Stimulated activated memory B cell treated with anti-CD40 and anti-IgM and Interleukin-4, amounts not matched to agents 10 μg/mL and 1 μg/mL and 100 μg/mL, for 72 hours (primary cell): Measurements from ENCODE around the gene SLC22A4.
A peak's percentile ranks its signal among the peaks of the same experiment; 100 is the strongest.

Experiments used
- ATAC-seq: fragments of 150-1000 bp; cut with Tn5 transposase; 2 replicates; pipeline ENCODE4 v1.10.0; 2021
- H3K27ac Mint-ChIP-seq: one replicate; pipeline ENCODE4 v1.8.0; 2022; ENCODE audit warnings: mild to moderate bottlenecking, mixed read lengths
- H3K27me3 Mint-ChIP-seq: one replicate; pipeline ENCODE4 v1.8.0; 2022; ENCODE audit warnings: mixed read lengths
- H3K36me3 Mint-ChIP-seq: one replicate; pipeline ENCODE4 v1.8.0; 2022; ENCODE audit warnings: mixed read lengths
- H3K4me1 Mint-ChIP-seq: one replicate; pipeline ENCODE4 v1.8.0; 2022; ENCODE audit warnings: mixed read lengths
- H3K4me3 Mint-ChIP-seq: one replicate; pipeline ENCODE4 v1.8.0; 2022; ENCODE audit warnings: mild to moderate bottlenecking, moderate library complexity, mixed read lengths
- H3K9me3 Mint-ChIP-seq: one replicate; pipeline ENCODE4 v1.8.0; 2022; ENCODE audit warnings: mixed read lengths

The SLC22A4 gene

DNA sequence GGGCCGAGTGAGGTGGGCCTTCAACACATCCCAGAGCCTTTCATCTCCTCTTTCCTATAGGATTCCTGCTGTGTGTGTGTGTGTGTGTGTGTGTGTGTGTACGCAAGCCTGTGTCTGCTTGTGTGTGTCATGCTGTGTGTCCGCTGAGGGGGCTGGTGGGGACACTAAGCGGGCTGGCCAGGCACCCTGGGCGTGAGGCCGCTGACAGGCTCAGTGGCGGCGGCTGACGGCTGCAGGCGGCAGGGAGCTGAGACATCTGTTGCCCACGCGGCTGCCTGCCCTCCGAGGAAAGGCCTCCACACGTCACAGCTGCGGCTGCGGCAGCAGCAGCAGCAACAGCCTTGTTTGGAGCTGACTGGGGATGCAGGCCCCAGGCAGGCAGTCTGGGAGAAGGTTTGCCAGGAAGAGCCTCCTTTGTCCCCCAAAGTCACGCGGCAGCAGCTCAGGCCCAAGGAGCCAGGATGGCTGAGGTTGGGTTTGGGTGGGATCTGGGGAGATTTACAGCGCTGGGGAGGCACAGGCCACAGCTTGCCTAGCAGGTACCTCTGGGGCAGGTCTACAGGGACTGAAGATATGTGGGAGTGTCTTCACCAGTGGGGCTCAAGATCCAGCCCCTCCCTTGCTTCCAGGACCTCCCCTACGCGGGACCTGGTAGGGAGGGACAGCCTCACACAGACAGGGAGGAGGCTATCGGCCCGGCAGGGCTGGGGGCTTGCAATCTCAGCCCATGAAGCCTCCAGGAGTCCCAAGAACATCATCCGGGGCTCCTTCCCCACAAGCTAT is 34.9 kb upstream of the SLC22A4 start:
- Mint-ChIP-seq H3K36me3 (no peaks in the 10 kb centered on the region), H3K27ac (no peak overlapping the region)
- ATAC-seq: no peak

DNA sequence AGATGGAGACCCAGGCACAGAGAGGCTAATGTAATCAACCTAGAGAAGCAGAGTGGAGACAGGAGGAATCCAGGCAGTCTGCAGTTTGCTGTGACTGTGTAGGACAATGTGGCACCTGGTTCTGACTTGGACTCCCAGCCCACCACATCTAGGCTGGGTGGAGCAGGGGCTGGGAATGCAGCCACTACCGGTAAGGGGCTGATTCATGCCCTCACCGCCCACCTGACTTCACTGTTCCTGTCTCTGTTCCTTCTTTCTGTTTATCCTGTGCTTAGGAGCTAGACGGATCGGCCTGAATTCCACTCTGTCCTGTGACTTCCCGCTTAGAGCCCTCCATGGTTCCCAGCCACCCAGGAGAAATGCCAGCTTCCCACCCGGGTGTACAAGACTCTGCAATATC is 34.1 kb upstream of the SLC22A4 start:
- peaks cover 35% of the 10 kb centered on the region for H3K27me3 Mint-ChIP-seq
- H3K9me3 Mint-ChIP-seq: no peaks in the 10 kb centered on the region
- H3K36me3 Mint-ChIP-seq: no peaks in the 10 kb centered on the region
- no peak overlapping the region for H3K4me3 Mint-ChIP-seq
- H3K27ac Mint-ChIP-seq: no peak overlapping the region
- peaks cover 10% of the 10 kb centered on the region for H3K4me1 Mint-ChIP-seq
- ATAC-seq: no peak

More for the DNA sequence above, 34.9 kb upstream of the SLC22A4 start:
- Mint-ChIP-seq H3K27me3 (peaks cover 39% of the 10 kb centered on the region), H3K9me3 (no peaks in the 10 kb centered on the region), H3K4me3 (no peak overlapping the region), H3K4me1 (peaks cover 10% of the 10 kb centered on the region)

- H3K9me3 Mint-ChIP-seq: no peaks in the 10 kb centered on the region
- H3K27me3 Mint-ChIP-seq: peaks cover 27% of the 10 kb centered on the region
- peak; percentile 14 for ATAC-seq
- peaks cover 10% of the 10 kb centered on the region for H3K4me1 Mint-ChIP-seq
- H3K4me3 Mint-ChIP-seq: no peak overlapping the region
- H3K27ac Mint-ChIP-seq: no peak overlapping the region
- no peaks in the 10 kb centered on the region for H3K36me3 Mint-ChIP-seq
Measured at GRCh38 chr5:132260714-132261551, 33.3 kb upstream of the SLC22A4 start.

- no peak overlapping the region for H3K4me3 Mint-ChIP-seq
- H3K27me3 Mint-ChIP-seq: peaks cover 14% of the 10 kb centered on the region
- H3K9me3 Mint-ChIP-seq: no peaks in the 10 kb centered on the region
- no peaks in the 10 kb centered on the region for H3K36me3 Mint-ChIP-seq
- H3K27ac Mint-ChIP-seq: no peak overlapping the region
- no peak for ATAC-seq
- H3K4me1 Mint-ChIP-seq: peaks cover 10% of the 10 kb centered on the region
Measured at GRCh38 chr5:132261881-132262845, 32.0 kb upstream of the SLC22A4 start.

DNA sequence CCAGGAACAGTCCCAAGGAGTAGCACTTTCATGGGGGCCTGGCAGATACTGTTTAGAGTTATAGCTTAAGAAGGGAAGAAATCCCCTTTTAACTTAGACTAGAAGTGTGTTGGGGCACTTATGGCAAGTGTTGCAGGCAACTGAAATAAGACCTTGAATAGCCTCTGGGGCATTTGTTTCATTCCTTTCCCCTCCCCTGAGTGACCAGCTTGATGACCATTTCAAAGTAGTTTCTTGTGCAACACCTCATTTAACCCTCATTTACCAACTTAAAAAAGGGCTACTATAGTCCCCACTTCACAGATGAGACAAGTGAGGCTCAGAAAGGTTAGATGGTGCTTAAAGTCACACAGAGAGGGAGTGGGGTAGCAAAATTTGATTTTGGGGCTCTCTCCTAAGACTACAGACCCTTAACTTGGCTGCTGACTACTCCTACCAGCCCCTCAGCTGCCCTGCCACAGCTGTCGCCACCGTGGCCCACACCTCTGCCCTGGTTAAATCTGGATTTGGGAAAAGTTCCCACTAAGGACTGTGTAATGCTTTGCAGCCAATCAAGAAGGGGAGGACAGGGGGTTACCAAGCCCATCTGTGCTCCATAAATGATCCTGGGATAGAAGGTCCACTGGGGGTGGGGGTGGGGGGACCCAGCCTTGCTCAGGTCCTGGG is 31.2 kb upstream of the SLC22A4 start:
- Mint-ChIP-seq H3K4me3 (no peak overlapping the region), H3K36me3 (no peaks in the 10 kb centered on the region), H3K27ac (no peak overlapping the region), H3K9me3 (no peaks in the 10 kb centered on the region), H3K27me3 (peaks cover 6% of the 10 kb centered on the region), H3K4me1 (peaks cover 14% of the 10 kb centered on the region)
- ATAC-seq: no peak

DNA sequence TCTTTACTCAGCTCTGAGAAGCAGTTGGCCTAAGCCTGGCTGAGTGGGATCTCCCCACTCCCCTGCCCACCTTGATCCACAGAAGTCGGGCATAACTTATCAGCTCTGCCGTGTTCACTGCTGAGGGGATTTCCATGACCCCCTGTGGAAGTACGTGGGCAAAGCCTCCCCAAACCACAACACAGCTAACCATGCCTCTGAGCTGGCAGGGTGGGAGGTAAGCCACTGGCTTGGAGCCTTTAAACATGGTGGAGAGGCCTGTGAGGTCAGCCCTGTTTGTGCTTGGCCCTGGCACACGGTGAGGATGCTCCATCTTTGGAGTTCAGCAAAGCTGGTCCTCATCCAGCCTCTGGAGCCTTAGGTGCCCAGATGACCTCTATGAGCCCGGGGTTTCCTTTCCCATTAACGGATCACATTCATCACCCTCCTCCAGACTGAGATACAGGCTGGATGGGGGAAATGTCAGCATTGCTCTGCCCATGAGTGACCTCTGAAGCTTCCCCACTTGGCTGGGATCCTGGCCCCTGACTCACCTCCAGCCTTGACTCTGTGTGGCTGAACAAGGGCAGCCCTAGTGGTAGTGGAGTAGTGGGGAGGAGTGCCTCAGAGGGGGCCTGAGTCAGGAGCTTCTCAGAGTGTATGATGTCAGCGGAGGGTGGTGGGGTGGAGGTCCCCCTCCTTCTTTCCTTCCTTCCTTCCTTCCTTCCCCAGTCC is 30.5 kb upstream of the SLC22A4 start:
- H3K9me3 Mint-ChIP-seq: no peaks in the 10 kb centered on the region
- H3K36me3 Mint-ChIP-seq: no peaks in the 10 kb centered on the region
- H3K27ac Mint-ChIP-seq: no peak overlapping the region
- H3K4me3 Mint-ChIP-seq: no peak overlapping the region
- H3K4me1 Mint-ChIP-seq: peaks cover 19% of the 10 kb centered on the region
- no peaks in the 10 kb centered on the region for H3K27me3 Mint-ChIP-seq
- no peak for ATAC-seq

- no peaks in the 10 kb centered on the region for H3K27me3 Mint-ChIP-seq
- peaks cover 19% of the 10 kb centered on the region for H3K4me1 Mint-ChIP-seq
- H3K9me3 Mint-ChIP-seq: no peaks in the 10 kb centered on the region
- no peak overlapping the region for H3K27ac Mint-ChIP-seq
- H3K36me3 Mint-ChIP-seq: no peaks in the 10 kb centered on the region
- ATAC-seq: no peak
- no peak overlapping the region for H3K4me3 Mint-ChIP-seq
Measured at GRCh38 chr5:132264546-132265335, 29.5 kb upstream of the SLC22A4 start.

GRCh38 chr5:132265336-132266030 is 28.7 kb upstream of the SLC22A4 start:
- no peaks in the 10 kb centered on the region for H3K36me3 Mint-ChIP-seq

GRCh38 chr5:132266031-132266835 is 28.0 kb upstream of the SLC22A4 start:
- ATAC-seq: no peak
- no peak overlapping the region for H3K27ac Mint-ChIP-seq
- H3K9me3 Mint-ChIP-seq: no peaks in the 10 kb centered on the region
- H3K4me1 Mint-ChIP-seq: peaks cover 14% of the 10 kb centered on the region
- H3K36me3 Mint-ChIP-seq: no peaks in the 10 kb centered on the region
- no peak overlapping the region for H3K4me3 Mint-ChIP-seq
- no peaks in the 10 kb centered on the region for H3K27me3 Mint-ChIP-seq

More at GRCh38 chr5:132265336-132266030, 28.7 kb upstream of the SLC22A4 start:
- ATAC-seq: no peak
- Mint-ChIP-seq H3K9me3 (no peaks in the 10 kb centered on the region), H3K4me1 (peaks cover 13% of the 10 kb centered on the region), H3K27ac (no peak overlapping the region), H3K27me3 (no peaks in the 10 kb centered on the region), H3K4me3 (no peak overlapping the region)

- H3K27me3 Mint-ChIP-seq: no peaks in the 10 kb centered on the region
- H3K27ac Mint-ChIP-seq: no peak overlapping the region
- peaks cover 19% of the 10 kb centered on the region for H3K4me1 Mint-ChIP-seq
- no peak for ATAC-seq
- no peak overlapping the region for H3K4me3 Mint-ChIP-seq
- H3K36me3 Mint-ChIP-seq: no peaks in the 10 kb centered on the region
- no peaks in the 10 kb centered on the region for H3K9me3 Mint-ChIP-seq
Measured at GRCh38 chr5:132266836-132267160, 27.4 kb upstream of the SLC22A4 start.

DNA sequence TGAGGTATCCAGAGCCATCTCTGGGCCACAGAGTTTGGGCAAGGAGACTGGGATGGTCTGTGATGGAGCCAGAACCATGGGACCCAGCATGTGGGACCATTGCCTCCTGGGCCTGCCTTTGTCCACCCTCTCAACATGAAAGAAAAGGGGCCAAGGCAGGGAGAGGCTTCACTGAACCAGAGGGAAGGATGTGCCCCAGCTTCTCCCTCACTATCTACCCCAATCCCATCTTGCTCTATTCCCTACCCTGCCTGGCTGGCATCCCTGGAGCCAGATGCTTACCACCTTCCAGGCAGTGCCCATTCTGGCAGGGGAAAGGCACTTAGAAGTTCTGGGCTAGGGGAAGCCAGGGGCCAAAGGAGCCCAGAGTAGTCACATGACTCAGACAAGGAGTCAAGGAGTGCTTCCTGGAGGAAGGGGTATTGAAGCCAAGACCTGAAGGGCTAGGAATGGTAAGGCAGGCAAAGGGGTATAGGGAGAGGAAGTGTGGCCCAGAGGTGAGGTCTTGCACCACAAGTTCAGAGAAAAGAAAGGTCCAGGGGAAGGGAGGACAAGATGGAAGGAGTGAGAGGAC is 26.9 kb upstream of the SLC22A4 start:
- peaks cover 21% of the 10 kb centered on the region for H3K4me1 Mint-ChIP-seq
- no peak for ATAC-seq
- H3K4me3 Mint-ChIP-seq: no peak overlapping the region
- H3K9me3 Mint-ChIP-seq: no peaks in the 10 kb centered on the region
- H3K36me3 Mint-ChIP-seq: no peaks in the 10 kb centered on the region
- peaks cover 4% of the 10 kb centered on the region for H3K27me3 Mint-ChIP-seq
- H3K27ac Mint-ChIP-seq: no peak overlapping the region
